Loucy (cell line): ENCODE measurements around the gene FHAD1.

Experiments used
- EZH2phosphoT487 ChIP-seq: fragments of 200-600 bp; IDR thresholded peaks from 2 replicates; pipeline ENCODE4 v1.6.1; 2018; ENCODE audit warnings: antibody characterized with exemption, mild to moderate bottlenecking, moderate library complexity, borderline replicate concordance
- TF ChIP-seq, protein P1 (sequence below): fragments of 200-600 bp; sonication (generic); conservative IDR thresholded peaks from 2 replicates; pipeline ENCODE4 v1.5.1; 2014; ENCODE audit warnings: mild to moderate bottlenecking, antibody characterized with exemption, low read length

DNA sequence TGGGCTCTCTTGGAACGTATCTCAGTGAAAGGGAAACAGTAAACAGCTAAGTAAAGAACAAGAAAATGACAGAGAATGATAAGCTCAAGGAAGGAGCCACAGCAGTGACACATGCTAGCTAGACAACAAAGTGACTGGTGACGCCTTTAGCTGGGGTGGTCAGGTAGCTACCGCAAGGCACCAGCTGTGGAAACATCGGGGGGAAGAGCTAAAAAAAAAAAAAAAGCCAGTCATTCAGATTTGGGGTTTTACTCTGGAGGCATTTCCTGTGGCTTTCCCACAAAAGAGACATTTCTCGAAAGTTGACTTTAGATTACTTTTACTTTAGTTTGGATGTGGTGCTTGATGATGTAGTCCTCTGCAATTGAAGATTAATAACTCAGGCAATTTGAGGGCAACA, 2.1 kb downstream of the FHAD1 start:
- TF ChIP-seq, protein P1, sequence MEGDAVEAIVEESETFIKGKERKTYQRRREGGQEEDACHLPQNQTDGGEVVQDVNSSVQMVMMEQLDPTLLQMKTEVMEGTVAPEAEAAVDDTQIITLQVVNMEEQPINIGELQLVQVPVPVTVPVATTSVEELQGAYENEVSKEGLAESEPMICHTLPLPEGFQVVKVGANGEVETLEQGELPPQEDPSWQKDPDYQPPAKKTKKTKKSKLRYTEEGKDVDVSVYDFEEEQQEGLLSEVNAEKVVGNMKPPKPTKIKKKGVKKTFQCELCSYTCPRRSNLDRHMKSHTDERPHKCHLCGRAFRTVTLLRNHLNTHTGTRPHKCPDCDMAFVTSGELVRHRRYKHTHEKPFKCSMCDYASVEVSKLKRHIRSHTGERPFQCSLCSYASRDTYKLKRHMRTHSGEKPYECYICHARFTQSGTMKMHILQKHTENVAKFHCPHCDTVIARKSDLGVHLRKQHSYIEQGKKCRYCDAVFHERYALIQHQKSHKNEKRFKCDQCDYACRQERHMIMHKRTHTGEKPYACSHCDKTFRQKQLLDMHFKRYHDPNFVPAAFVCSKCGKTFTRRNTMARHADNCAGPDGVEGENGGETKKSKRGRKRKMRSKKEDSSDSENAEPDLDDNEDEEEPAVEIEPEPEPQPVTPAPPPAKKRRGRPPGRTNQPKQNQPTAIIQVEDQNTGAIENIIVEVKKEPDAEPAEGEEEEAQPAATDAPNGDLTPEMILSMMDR: no peak
- no peak for TF ChIP-seq EZH2phosphoT487
